Measurements from ENCODE around the gene DDX41. TPM values are rescaled to one million over a fixed set of nuclear protein-coding genes. Genes with fewer than 3 reads are reported as not detected.

The DDX41 gene
- total RNA-seq, 5 donors from 2014 or later (not counting 1 experiment from before 2014, with no cell fraction given): 64.8 to 118 (median 106) TPM

DNA sequence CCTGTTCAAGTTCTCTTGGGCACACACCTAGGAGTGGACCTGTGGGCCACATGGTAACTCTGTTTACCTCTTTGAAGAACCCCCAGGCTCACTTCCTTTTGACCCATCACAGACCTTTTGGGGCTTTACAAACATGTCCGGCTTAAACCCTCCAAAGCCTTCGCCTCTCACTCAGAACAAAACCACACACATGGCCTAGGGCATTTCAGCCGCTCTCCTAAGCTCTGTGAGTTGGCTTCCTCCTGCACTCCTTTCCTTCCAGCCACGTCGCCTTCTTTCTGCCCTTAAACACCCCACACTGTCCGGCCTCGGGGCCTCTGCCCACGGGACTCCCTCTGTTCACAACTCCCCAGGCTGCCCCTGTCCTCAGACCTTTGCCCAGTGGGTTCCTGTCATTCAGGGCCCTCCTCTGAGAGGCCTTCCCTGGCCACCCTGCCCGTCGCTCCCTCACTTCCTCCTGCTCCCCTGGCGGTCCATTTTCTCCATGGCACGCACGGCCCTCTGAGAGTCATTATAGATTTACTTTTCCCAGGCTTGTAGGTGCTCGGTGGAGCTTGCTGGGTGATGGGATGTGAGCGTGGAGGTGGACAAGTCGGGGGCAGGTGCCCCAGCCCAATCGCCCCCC, 9.1 kb downstream of the DDX41 start:
- Histone ChIP-seq H3K27ac (ENCODE audit: low read length) (no peak overlapping the region), H3K9me3 (no peaks in the 10 kb centered on the region), H3K36me3 (ENCODE audit: control insufficient read depth in 2 of 2, extremely low read depth in 1 of 2, insufficient read depth in 1 of 2, low read length in 1 of 2) (peaks cover 7 to 25% of the 10 kb centered on the region in 2 donors), H3K4me1 (ENCODE audit: control insufficient read depth in 1 of 2, extremely low read depth in 1 of 2, insufficient read depth in 2 of 2, low read length in 2 of 2) (peaks cover 2 to 17% of the 10 kb centered on the region in 2 experiments), H3K4me3 (ENCODE audit: control insufficient read depth in 1 of 2, extremely low read depth in 1 of 2, low read length in 1 of 2) (no peak overlapping the region), H3K27me3 (replicated peaks in 1 of 2; ENCODE audit: control insufficient read depth in 2 of 2, extremely low read depth in 1 of 2, insufficient read depth in 2 of 2, low read length in 1 of 2) (no peaks in the 10 kb centered on the region)
- Mint-ChIP-seq H3K36me3 (peaks cover 9% of the 10 kb centered on the region), H3K4me1 (peaks cover 0 to 16% (median 14%) of the 10 kb centered on the region in 3 donors), H3K4me3 (peak overlapping the region in 1 of 3 donors; percentile 15), H3K27ac (no peak overlapping the region), H3K9me3 (no peaks in the 10 kb centered on the region), H3K27me3 (no peaks in the 10 kb centered on the region)
- ATAC-seq (replicated peaks in 1 of 4) (no peak), DNase-seq (no peak)
- POLR2A ChIA-PET: no interaction called here
- CTCF ChIA-PET: no interaction called here
- WGBS (ENCODE audit: insufficient coverage): 85% methylated on average over 10 of the region's 17 CpGs

DNA sequence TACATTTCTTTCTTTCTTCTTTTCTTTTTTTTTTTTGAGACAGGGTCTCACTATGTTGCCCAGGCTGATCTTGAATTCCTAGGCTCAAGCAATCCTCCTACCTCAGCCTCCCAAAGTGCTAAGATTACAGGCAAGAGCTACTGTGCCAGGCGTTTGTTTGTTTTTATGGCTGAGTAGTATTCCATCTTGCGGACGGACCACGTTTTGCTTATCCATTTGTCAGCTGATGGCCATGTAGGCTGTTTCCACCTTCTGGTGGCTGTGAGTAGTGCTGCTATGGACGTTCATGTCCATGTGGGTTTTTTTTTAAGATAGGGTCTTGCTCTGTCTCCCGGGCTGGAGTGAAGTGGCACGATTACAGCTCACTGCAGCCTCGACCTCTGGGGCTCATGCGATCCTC, 9.6 kb downstream of the DDX41 start:
- ChIA-PET CTCF (interaction anchor here in 1 of 2 donors (0.7 kb wide), 1 partner anchor 191 kb away, joined by 5 read pairs; no protein-coding TSS in a partner anchor), POLR2A (no interaction called here)
- Mint-ChIP-seq H3K27me3 (no peaks in the 10 kb centered on the region), H3K9me3 (no peaks in the 10 kb centered on the region), H3K4me3 (no peak overlapping the region), H3K4me1 (peaks cover 0 to 16% (median 15%) of the 10 kb centered on the region in 3 donors), H3K36me3 (peaks cover 9% of the 10 kb centered on the region), H3K27ac (no peak overlapping the region)
- no peak overlapping the region for H3K4me3 ChIP-seq (ENCODE audit: control insufficient read depth in 1 of 2, extremely low read depth in 1 of 2, low read length in 1 of 2)
- H3K4me1 ChIP-seq (ENCODE audit: control insufficient read depth in 1 of 2, extremely low read depth in 1 of 2, insufficient read depth in 2 of 2, low read length in 2 of 2): peaks cover 2 to 17% of the 10 kb centered on the region in 2 experiments
- no peaks in the 10 kb centered on the region for H3K27me3 ChIP-seq (replicated peaks in 1 of 2; ENCODE audit: control insufficient read depth in 2 of 2, extremely low read depth in 1 of 2, insufficient read depth in 2 of 2, low read length in 1 of 2)
- no peak overlapping the region for H3K27ac ChIP-seq (ENCODE audit: low read length)
- H3K9me3 ChIP-seq: no peaks in the 10 kb centered on the region
- DNase-seq: no peak
- no peak for ATAC-seq (replicated peaks in 1 of 4)
- 95% methylated on average over 7 of the region's 9 CpGs for WGBS (ENCODE audit: insufficient coverage)
- peaks cover 7 to 20% of the 10 kb centered on the region in 2 donors for H3K36me3 ChIP-seq (ENCODE audit: control insufficient read depth in 2 of 2, extremely low read depth in 1 of 2, insufficient read depth in 1 of 2, low read length in 1 of 2)

DNA sequence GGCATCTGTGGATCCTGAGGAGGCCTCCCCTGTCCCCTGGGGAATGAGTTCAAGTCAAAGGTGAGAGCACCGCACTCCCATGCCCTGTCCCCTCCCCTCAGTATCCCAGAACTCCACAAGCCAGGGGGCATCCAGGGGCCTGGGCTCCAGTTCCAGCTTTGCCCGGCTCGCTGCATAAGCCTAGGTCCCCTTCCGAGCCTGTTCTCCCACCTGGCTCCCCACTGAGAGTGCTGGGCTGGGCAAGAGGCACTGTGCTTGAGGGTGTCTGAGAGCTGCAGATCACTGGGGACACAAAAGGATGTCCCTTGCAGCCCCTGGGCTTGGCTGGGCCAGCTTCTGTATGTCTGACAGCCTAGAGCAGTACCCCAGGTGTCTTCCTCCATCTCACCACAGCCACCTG, 11.7 kb downstream of the DDX41 start:
- DNase-seq (no peak), ATAC-seq (replicated peaks in 1 of 4) (no peak)
- WGBS (ENCODE audit: insufficient coverage): 87% methylated on average over 3 of the region's 4 CpGs
- Histone ChIP-seq H3K4me1 (ENCODE audit: control insufficient read depth in 1 of 2, extremely low read depth in 1 of 2, insufficient read depth in 2 of 2, low read length in 2 of 2) (peaks cover 2 to 21% of the 10 kb centered on the region in 2 experiments), H3K9me3 (no peaks in the 10 kb centered on the region), H3K27ac (ENCODE audit: low read length) (no peak overlapping the region), H3K4me3 (ENCODE audit: control insufficient read depth in 1 of 2, extremely low read depth in 1 of 2, low read length in 1 of 2) (no peak overlapping the region), H3K27me3 (replicated peaks in 1 of 2; ENCODE audit: control insufficient read depth in 2 of 2, extremely low read depth in 1 of 2, insufficient read depth in 2 of 2, low read length in 1 of 2) (no peaks in the 10 kb centered on the region), H3K36me3 (ENCODE audit: control insufficient read depth in 2 of 2, extremely low read depth in 1 of 2, insufficient read depth in 1 of 2, low read length in 1 of 2) (no peaks in the 10 kb centered on the region)
- POLR2A ChIA-PET: no interaction called here
- CTCF ChIA-PET: no interaction called here
- no peak overlapping the region for H3K4me3 Mint-ChIP-seq
- peaks cover 2 to 20% (median 15%) of the 10 kb centered on the region in 3 donors for H3K4me1 Mint-ChIP-seq
- no peak overlapping the region for H3K27ac Mint-ChIP-seq
- H3K9me3 Mint-ChIP-seq: no peaks in the 10 kb centered on the region
- no peaks in the 10 kb centered on the region for H3K36me3 Mint-ChIP-seq
- H3K27me3 Mint-ChIP-seq: no peaks in the 10 kb centered on the region

DNA sequence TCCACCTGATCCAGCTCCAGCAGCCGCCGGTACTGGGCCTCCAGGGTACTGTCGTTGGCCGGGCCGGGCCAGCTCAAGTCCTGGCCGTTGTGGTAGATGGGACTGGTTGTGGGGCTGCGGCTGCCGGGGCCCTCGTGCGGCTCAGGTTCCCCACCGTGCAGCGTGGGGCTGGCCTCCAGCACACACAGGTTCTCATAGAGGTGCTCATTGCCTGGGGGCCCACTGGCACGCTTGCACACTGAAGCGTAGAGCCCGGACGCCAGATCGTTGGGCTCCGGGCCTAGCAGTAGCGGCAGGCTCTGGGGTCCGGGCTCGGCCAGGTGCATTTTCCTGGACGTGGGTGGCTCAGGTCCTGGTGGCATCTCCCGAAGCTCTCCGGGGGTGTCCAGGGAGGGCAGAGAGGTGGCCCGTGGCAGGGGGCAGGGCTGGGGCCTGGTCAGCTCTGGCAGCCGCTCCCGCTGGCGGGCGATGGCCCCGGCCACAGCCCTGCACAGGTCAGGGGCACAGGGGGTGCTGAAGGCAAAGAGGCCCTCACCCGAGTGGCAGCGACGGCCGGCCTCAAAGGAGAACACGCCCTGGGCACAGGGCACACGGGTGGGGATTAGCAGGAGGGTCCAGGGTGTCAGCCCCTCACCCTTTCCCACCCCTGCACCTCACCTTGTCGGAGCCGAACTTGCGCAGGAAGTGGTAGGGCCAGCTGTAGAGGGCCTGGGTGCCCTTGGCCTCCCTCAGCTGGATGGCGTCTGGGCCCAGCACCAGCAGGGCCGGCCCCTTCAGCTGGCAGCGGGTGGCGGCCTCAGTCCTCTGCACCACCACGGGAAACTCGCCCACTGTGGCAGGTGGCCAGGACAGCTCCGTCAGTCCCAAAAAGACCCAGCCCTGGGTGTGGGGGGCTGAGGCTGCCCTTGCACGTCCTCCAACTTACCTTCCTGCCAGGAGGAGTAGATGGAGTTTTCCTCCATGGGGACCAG, 12.4 kb downstream of the DDX41 start:
- DNase-seq (no peak), ATAC-seq (replicated peaks in 1 of 4) (no peak)
- Mint-ChIP-seq H3K27me3 (no peaks in the 10 kb centered on the region), H3K4me1 (peaks cover 2 to 15% (median 14%) of the 10 kb centered on the region in 3 donors), H3K36me3 (no peaks in the 10 kb centered on the region), H3K9me3 (no peaks in the 10 kb centered on the region), H3K4me3 (no peak overlapping the region), H3K27ac (no peak overlapping the region)
- Histone ChIP-seq H3K4me3 (ENCODE audit: control insufficient read depth in 1 of 2, extremely low read depth in 1 of 2, low read length in 1 of 2) (no peak overlapping the region), H3K36me3 (ENCODE audit: control insufficient read depth in 2 of 2, extremely low read depth in 1 of 2, insufficient read depth in 1 of 2, low read length in 1 of 2) (no peaks in the 10 kb centered on the region), H3K27ac (ENCODE audit: low read length) (no peak overlapping the region), H3K27me3 (replicated peaks in 1 of 2; ENCODE audit: control insufficient read depth in 2 of 2, extremely low read depth in 1 of 2, insufficient read depth in 2 of 2, low read length in 1 of 2) (no peaks in the 10 kb centered on the region), H3K4me1 (ENCODE audit: control insufficient read depth in 1 of 2, extremely low read depth in 1 of 2, insufficient read depth in 2 of 2, low read length in 2 of 2) (peaks cover 0 to 14% of the 10 kb centered on the region in 2 experiments), H3K9me3 (no peaks in the 10 kb centered on the region)
- WGBS (ENCODE audit: insufficient coverage): 95% methylated on average over 38 of the region's 47 CpGs
- ChIA-PET POLR2A (no interaction called here), CTCF (interaction anchor here (1.1 to 1.3 kb wide), 2 partner anchors 114 to 120 kb away, joined by 3 read pairs; partner anchors contain the start of gene SLC34A1 (in 1 of the 2))

DNA sequence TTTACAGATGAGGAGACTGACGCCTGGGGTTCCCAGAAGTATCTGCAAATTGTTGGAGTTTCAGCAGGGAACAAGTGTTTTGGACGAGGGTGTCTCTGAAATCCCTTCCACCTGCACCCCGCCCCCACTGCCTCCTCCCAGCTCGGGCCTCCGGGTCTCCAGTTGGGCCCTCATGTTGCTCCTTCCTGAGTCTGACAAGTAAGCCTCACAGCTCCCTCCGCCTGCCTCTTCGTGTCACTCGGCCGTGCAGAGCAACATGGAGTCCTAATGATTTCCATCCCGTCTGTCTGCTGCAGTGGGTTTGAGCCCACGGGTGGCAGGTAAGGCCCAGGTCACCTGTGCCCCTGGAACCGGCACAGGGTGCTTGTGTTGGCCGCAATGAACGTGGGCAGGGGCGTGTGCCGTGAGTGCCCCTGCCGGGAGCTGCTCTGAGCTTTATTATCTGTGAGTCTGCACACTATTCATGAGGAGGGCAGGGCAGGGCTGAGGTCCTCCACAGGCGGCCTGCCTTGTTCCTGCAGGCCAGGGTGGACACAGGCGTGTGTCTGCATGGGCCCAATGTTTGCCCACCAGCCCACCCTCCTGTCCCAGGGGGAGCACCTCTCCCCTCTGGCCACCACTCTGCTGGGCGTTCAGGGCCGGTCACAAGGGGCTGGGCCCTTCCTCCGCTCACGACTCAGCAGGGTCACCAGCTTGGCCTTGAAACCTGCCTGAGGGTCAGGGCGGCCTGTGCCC, 13.2 kb downstream of the DDX41 start:
- no peaks in the 10 kb centered on the region for H3K27me3 Mint-ChIP-seq
- ATAC-seq (replicated peaks in 1 of 4) (no peak), DNase-seq (no peak)
- ChIA-PET POLR2A (no interaction called here), CTCF (interaction anchor here (1.1 to 1.3 kb wide), 2 partner anchors 113 to 120 kb away, joined by 3 read pairs; partner anchors contain the start of gene SLC34A1 (in 1 of the 2))
- Histone ChIP-seq H3K27me3 (replicated peaks in 1 of 2; ENCODE audit: control insufficient read depth in 2 of 2, extremely low read depth in 1 of 2, insufficient read depth in 2 of 2, low read length in 1 of 2) (peaks cover 0 to 2% of the 10 kb centered on the region in 2 experiments), H3K4me1 (ENCODE audit: control insufficient read depth in 1 of 2, extremely low read depth in 1 of 2, insufficient read depth in 2 of 2, low read length in 2 of 2) (peaks cover 0 to 8% of the 10 kb centered on the region in 2 experiments), H3K27ac (ENCODE audit: low read length) (no peak overlapping the region), H3K9me3 (no peaks in the 10 kb centered on the region), H3K36me3 (ENCODE audit: control insufficient read depth in 2 of 2, extremely low read depth in 1 of 2, insufficient read depth in 1 of 2, low read length in 1 of 2) (no peaks in the 10 kb centered on the region), H3K4me3 (ENCODE audit: control insufficient read depth in 1 of 2, extremely low read depth in 1 of 2, low read length in 1 of 2) (no peak overlapping the region)
- no peak overlapping the region for H3K27ac Mint-ChIP-seq
- H3K4me1 Mint-ChIP-seq: peaks cover 6 to 17% (median 11%) of the 10 kb centered on the region in 3 donors
- H3K4me3 Mint-ChIP-seq: no peak overlapping the region
- no peaks in the 10 kb centered on the region for H3K9me3 Mint-ChIP-seq
- 86% methylated on average over 23 of the region's 24 CpGs for WGBS (ENCODE audit: insufficient coverage)
- no peaks in the 10 kb centered on the region for H3K36me3 Mint-ChIP-seq

DNA sequence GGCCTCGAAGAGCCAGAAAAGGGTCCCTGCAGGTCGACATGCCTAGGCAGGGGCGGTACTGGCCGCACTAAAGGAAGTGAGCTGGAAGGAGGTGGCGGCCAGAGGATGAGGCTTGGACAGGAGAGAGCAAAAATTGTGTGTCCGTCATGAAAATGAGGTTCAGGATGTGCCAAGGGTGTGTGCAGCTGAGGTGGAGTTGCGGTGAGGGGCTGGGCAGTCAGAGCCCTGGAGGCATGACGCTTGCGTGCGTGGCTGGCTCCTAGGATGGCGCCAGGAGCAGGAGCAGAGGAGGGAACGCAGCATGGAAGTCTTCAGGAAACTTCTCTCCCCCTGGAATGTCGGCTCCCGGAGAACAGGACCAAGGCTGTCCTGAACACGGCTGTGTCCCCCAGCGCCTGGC, 13.9 kb downstream of the DDX41 start:
- H3K27me3 ChIP-seq (replicated peaks in 1 of 2; ENCODE audit: control insufficient read depth in 2 of 2, extremely low read depth in 1 of 2, insufficient read depth in 2 of 2, low read length in 1 of 2): peaks cover 0 to 6% of the 10 kb centered on the region in 2 experiments
- CTCF ChIA-PET: interaction anchor here (1.0 to 1.5 kb wide), 4 partner anchors 47 to 124 kb away, joined by 3 to 5 read pairs (median 3); partner anchors contain the start of gene SLC34A1 (in 1 of the 2)
- Mint-ChIP-seq H3K27me3 (no peaks in the 10 kb centered on the region), H3K4me1 (peaks cover 10 to 21% (median 18%) of the 10 kb centered on the region in 3 donors), H3K36me3 (no peaks in the 10 kb centered on the region), H3K27ac (no peak overlapping the region), H3K9me3 (no peaks in the 10 kb centered on the region), H3K4me3 (no peak overlapping the region)
- no peak for DNase-seq
- WGBS (ENCODE audit: insufficient coverage): 79% methylated on average over 15 of the region's 16 CpGs
- POLR2A ChIA-PET: interaction anchor here in 1 of 2 donors (0.5 kb wide), 1 partner anchor 13 kb away, joined by 6 read pairs; no protein-coding TSS in a partner anchor
- peaks cover 0 to 14% of the 10 kb centered on the region in 2 experiments for H3K4me1 ChIP-seq (ENCODE audit: control insufficient read depth in 1 of 2, extremely low read depth in 1 of 2, insufficient read depth in 2 of 2, low read length in 2 of 2)
- H3K27ac ChIP-seq (ENCODE audit: low read length): no peak overlapping the region
- H3K36me3 ChIP-seq (ENCODE audit: control insufficient read depth in 2 of 2, extremely low read depth in 1 of 2, insufficient read depth in 1 of 2, low read length in 1 of 2): no peaks in the 10 kb centered on the region
- H3K4me3 ChIP-seq (ENCODE audit: control insufficient read depth in 1 of 2, extremely low read depth in 1 of 2, low read length in 1 of 2): no peak overlapping the region
- H3K9me3 ChIP-seq: no peaks in the 10 kb centered on the region
- no peak for ATAC-seq (replicated peaks in 1 of 4)

All from T-cell (primary cell).